Astrocyte (in vitro differentiated cells and primary cell): ENCODE results near the gene S100A16. TPM values are rescaled to one million over a fixed set of nuclear protein-coding genes. Genes with fewer than 3 reads are reported as not detected.

Source experiments
- DNase-seq: peaks from one replicate; pipeline ENCODE4 v3.0.0-alpha.2; 2010; ENCODE audit warnings: low read depth
- FAIRE-seq: peaks from 2 replicates; lab custom pipeline; 2011; peaks lifted over from hg19 to GRCh38; lab: Jason Lieb, UNC
- H2AFZ ChIP-seq: 2 replicates; pipeline ENCODE4 v1.6.0; 2012; ENCODE audit warnings: low read depth, low read length, inconsistent platforms
- H3K27ac ChIP-seq: 2 replicates; pipeline ENCODE4 v1.5.1; 2011; ENCODE audit warnings: low read depth, low read length, inconsistent platforms
- H3K27me3 ChIP-seq: 2 replicates; pipeline ENCODE4 v1.6.0; 2011; ENCODE audit warnings: low read length, inconsistent platforms; ENCODE audit not compliant: insufficient read depth
- H3K36me3 ChIP-seq: 2 replicates; pipeline ENCODE4 v1.5.1; 2011; ENCODE audit warnings: low read length, inconsistent platforms; ENCODE audit not compliant: insufficient read depth
- H3K4me1 ChIP-seq: 2 replicates; pipeline ENCODE4 v1.5.1; 2011; ENCODE audit warnings: low read length, inconsistent platforms; ENCODE audit not compliant: insufficient read depth
- H3K4me2 ChIP-seq: 2 replicates; pipeline ENCODE4 v1.6.0; 2012; ENCODE audit warnings: low read length, inconsistent platforms
- H3K4me3 ChIP-seq: 2 replicates; pipeline ENCODE4 v1.5.1; 2011; ENCODE audit warnings: low read depth, mild to moderate bottlenecking, low read length, inconsistent platforms; ENCODE audit not compliant: insufficient read depth
- H3K79me2 ChIP-seq: 2 replicates; pipeline ENCODE4 v1.6.0; 2012; ENCODE audit warnings: mild to moderate bottlenecking, low read length, inconsistent platforms; ENCODE audit not compliant: insufficient read depth
- H3K9ac ChIP-seq: 2 replicates; pipeline ENCODE4 v1.6.0; 2012; ENCODE audit warnings: mild to moderate bottlenecking, low read length, inconsistent platforms
- H3K9me3 ChIP-seq: 2 replicates; pipeline ENCODE4 v1.5.1; 2012; ENCODE audit warnings: low read depth, mild to moderate bottlenecking, low read length, inconsistent platforms; ENCODE audit not compliant: insufficient read depth
- H4K20me1 ChIP-seq: 2 replicates; pipeline ENCODE4 v1.6.0; 2012; ENCODE audit warnings: low read length, inconsistent platforms; ENCODE audit not compliant: insufficient read depth
- H3K27ac Mint-ChIP-seq: one replicate; pipeline ENCODE4 v1.8.0; 2021; ENCODE audit warnings: mild to moderate bottlenecking, mixed read lengths; ENCODE audit not compliant: unreplicated experiment
- H3K27me3 Mint-ChIP-seq: one replicate; pipeline ENCODE4 v1.8.0; 2021; ENCODE audit warnings: low read depth, mixed read lengths; ENCODE audit not compliant: unreplicated experiment
- H3K36me3 Mint-ChIP-seq: one replicate; pipeline ENCODE4 v1.8.0; 2021; ENCODE audit warnings: low read depth, mixed read lengths; ENCODE audit not compliant: unreplicated experiment
- H3K4me1 Mint-ChIP-seq: one replicate; pipeline ENCODE4 v1.8.0; 2021; ENCODE audit warnings: low read depth, mixed read lengths; ENCODE audit not compliant: unreplicated experiment
- H3K4me3 Mint-ChIP-seq: one replicate; pipeline ENCODE4 v1.8.0; 2021; ENCODE audit warnings: mild to moderate bottlenecking, moderate library complexity, mixed read lengths; ENCODE audit not compliant: unreplicated experiment
- H3K9me3 Mint-ChIP-seq: one replicate; pipeline ENCODE4 v1.8.0; 2021; ENCODE audit warnings: mild to moderate bottlenecking, mixed read lengths; ENCODE audit not compliant: unreplicated experiment
- EZH2 ChIP-seq: IDR thresholded peaks from 2 replicates; pipeline ENCODE4 v1.6.1; 2012; ENCODE audit warnings: mild to moderate bottlenecking, low read length, inconsistent platforms; ENCODE audit not compliant: insufficient read depth
- total RNA-seq: library from RNA; stranded (reverse); gene quantifications from 2 replicates; pipeline ENCODE4 v1.2.1, GENCODE V29; 2021
- TF ChIP-seq, protein P1 (sequence below): IDR thresholded peaks from 2 replicates; pipeline ENCODE4 v1.5.1; 2011; ENCODE audit warnings: low read depth, mild to moderate bottlenecking, inconsistent platforms, low read length, moderate library complexity; ENCODE audit not compliant: insufficient read depth

S100A16 gene
- total RNA-seq, 1 donor from 2014 or later, result 54.4 TPM

DNA sequence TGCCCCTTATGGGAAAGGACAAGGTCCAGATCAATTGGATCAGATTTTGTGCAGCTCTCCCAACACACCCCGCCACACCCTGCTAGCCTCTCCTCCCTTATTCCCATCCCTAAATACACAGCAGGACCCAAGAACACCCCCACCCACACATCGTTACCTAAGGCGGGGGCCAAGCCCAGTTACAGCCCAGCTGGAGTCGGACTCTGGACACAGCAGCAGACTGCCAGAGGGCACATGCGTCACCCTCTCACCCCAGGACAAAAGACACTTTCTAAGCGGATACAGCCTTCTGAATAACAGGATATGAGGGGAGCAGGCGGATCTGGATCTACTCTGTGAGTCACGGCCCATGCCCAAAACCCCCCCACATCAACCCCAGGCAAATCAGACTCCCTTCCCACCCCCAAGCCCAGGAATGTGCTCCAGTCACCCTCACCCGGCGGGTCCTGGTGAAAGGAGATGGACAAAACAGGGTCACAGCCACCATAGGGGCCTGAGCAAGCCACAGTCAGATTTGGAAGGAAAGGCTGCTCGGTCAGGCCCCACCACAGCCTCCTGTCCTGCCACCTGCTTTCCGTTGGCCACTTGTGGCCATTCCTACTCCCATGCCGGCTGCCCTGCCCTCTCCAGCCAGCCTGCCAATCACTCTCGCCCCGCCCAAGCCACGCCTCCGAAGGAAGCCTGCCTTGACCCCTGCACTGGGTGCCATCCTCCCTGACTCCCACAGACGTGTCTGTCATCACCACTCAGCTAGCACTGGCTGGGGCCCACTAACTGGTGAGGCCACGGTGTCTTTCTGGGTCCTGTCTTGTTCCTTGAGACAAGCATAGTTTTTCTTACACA is 4.0 kb downstream of the S100A16 start:
- Histone ChIP-seq H3K4me2 (peak overlapping the region; percentile 87), H2AFZ (peak overlapping the region; percentile 82), H3K9ac (peak overlapping the region; percentile 87), H4K20me1 (peaks cover 9% of the 10 kb centered on the region), H3K27me3 (no peaks in the 10 kb centered on the region), H3K4me3 (peak overlapping the region; percentile 63), H3K79me2 (peaks cover 72% of the 10 kb centered on the region), H3K4me1 (peaks cover 47% of the 10 kb centered on the region), H3K36me3 (peaks cover 17% of the 10 kb centered on the region), H3K9me3 (no peaks in the 10 kb centered on the region), H3K27ac (peak overlapping the region; percentile 92)
- TF ChIP-seq, protein P1, sequence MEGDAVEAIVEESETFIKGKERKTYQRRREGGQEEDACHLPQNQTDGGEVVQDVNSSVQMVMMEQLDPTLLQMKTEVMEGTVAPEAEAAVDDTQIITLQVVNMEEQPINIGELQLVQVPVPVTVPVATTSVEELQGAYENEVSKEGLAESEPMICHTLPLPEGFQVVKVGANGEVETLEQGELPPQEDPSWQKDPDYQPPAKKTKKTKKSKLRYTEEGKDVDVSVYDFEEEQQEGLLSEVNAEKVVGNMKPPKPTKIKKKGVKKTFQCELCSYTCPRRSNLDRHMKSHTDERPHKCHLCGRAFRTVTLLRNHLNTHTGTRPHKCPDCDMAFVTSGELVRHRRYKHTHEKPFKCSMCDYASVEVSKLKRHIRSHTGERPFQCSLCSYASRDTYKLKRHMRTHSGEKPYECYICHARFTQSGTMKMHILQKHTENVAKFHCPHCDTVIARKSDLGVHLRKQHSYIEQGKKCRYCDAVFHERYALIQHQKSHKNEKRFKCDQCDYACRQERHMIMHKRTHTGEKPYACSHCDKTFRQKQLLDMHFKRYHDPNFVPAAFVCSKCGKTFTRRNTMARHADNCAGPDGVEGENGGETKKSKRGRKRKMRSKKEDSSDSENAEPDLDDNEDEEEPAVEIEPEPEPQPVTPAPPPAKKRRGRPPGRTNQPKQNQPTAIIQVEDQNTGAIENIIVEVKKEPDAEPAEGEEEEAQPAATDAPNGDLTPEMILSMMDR, result no peak
- no peak for TF ChIP-seq EZH2
- Mint-ChIP-seq H3K36me3 (peaks cover 5% of the 10 kb centered on the region), H3K4me3 (peak overlapping the region; percentile 89), H3K27me3 (peaks cover 2% of the 10 kb centered on the region), H3K27ac (peak overlapping the region; percentile 92), H3K9me3 (no peaks in the 10 kb centered on the region), H3K4me1 (peaks cover 20% of the 10 kb centered on the region)
- no peak for FAIRE-seq
- DNase-seq, result peak; percentile 93

DNA sequence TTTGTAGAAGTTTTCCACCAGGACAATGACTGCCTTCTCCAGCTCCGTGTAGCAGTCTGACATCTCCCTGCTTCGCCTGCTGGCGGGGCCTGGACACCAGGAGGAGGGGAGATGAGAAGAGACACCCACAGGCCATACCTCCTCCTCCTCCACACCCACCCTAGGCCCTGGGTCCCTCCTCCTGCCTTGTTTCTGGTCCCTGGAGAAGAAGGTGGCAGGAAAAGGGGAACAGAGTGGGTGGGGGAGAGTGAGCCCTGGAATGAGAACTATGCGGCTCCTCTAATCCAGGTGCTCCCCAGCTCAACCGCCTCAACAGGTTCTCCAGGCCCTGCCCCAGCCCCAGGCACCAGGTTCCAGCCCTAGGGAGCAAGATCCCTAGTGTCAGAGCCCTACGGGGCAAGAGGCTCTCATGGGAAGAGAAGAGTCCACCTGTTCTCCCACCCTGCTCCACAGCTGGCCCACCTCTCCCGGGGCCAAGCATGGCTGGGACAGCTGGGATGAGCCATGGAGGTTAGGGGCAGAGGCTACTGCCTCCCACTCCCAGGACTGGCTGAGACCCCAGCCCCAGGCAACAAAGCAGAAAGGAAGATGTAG is 4.8 kb downstream of the S100A16 start:
- FAIRE-seq (no peak), DNase-seq (no peak)
- Histone ChIP-seq H3K4me2 (peak overlapping the region; percentile 87), H3K36me3 (peaks cover 17% of the 10 kb centered on the region), H3K27me3 (no peaks in the 10 kb centered on the region), H3K79me2 (peaks cover 69% of the 10 kb centered on the region), H3K9ac (peak overlapping the region; percentile 87), H3K4me1 (peaks cover 45% of the 10 kb centered on the region), H3K4me3 (peak overlapping the region; percentile 63), H4K20me1 (peaks cover 9% of the 10 kb centered on the region), H2AFZ (peak overlapping the region; percentile 82), H3K27ac (peak overlapping the region; percentile 92), H3K9me3 (no peaks in the 10 kb centered on the region)
- Mint-ChIP-seq H3K4me3 (peak overlapping the region; percentile 89), H3K36me3 (peaks cover 5% of the 10 kb centered on the region), H3K27ac (peak overlapping the region; percentile 92), H3K4me1 (peaks cover 20% of the 10 kb centered on the region), H3K9me3 (no peaks in the 10 kb centered on the region), H3K27me3 (peaks cover 2% of the 10 kb centered on the region)
- TF ChIP-seq EZH2, result no peak
- TF ChIP-seq, protein P1, result no peak
